Mucosa of descending colon (tissue), 3 donors: ENCODE results near the gene OGFOD2. TPM values are rescaled to one million over a fixed set of nuclear protein-coding genes. Genes with fewer than 3 reads are reported as not detected.

Experiments used
- ATAC-seq: fragments of 200-7000 bp; cut with Tn5 transposase; one replicate; pipeline ENCODE4 v1.9.1; 2020; ENCODE audit warnings: mild to moderate bottlenecking, moderate library complexity
- DNase-seq, 3 donors: peaks; one replicate each; pipeline ENCODE4 v3.0.0-alpha.2; 2020
- H3K36me3 ChIP-seq: fragments of 200-600 bp; one replicate; pipeline ENCODE4 v1.8.0; 2021; ENCODE audit warnings: low read depth, mild to moderate bottlenecking
- H3K4me1 ChIP-seq: fragments of 200-600 bp; one replicate; pipeline ENCODE4 v1.8.0; 2021; ENCODE audit warnings: low read depth, mild to moderate bottlenecking
- H3K4me3 ChIP-seq: fragments of 200-600 bp; one replicate; pipeline ENCODE4 v1.8.0; 2021; ENCODE audit warnings: mild to moderate bottlenecking
- H3K9me3 ChIP-seq: fragments of 200-600 bp; one replicate; pipeline ENCODE4 v1.8.0; 2021; ENCODE audit warnings: mild to moderate bottlenecking
- CTCF ChIP-seq: fragments of 200-600 bp; IDR thresholded peaks from one replicate; pipeline ENCODE4 v1.8.0; 2022; ENCODE audit warnings: antibody characterized with exemption, mild to moderate bottlenecking
- intact Hi-C, 2 donors: fragments of 100-400 bp; cut with DNase I in 1 of 2; cut with micrococcal nuclease in 1 of 2; formaldehyde crosslinking; loops; one replicate each; pipeline versions ENCODE4 v1.11.0 to v1.11.1; 2022; cut with DNase I, micrococcal nuclease
- total RNA-seq, 3 donors: library from RNA; stranded (reverse); fragmentation: NEBNext Ultra II Directional in 2 of 3; extraction: Animal tissue kit (Norgen Biotek cat#: 25700) in 2 of 3; gene quantifications; one replicate each; pipeline versions ENCODE4 v1.2.1 to v1.2.4, GENCODE V29; 2021 to 2023
- donor health status: DM: no; HTN: no; CAD: no; lungs with moderate emphysema.
- donor health status: DM: no; HTN: no; CAD: no.
- donor health status: DM: no; HTN: yes; CAD: no.

OGFOD2 gene
- total RNA-seq, 3 donors from 2014 or later: 17.0 to 25.0 (median 23.7) TPM

- intact Hi-C loops: no loop called here
- DNase-seq (no peak), ATAC-seq (no peak)
- no peak overlapping the region for H3K4me3 ChIP-seq
- no peaks in the 10 kb centered on the region for H3K36me3 ChIP-seq
- H3K4me1 ChIP-seq: peaks cover 10% of the 10 kb centered on the region
- no peak for TF ChIP-seq CTCF
- H3K9me3 ChIP-seq: no peaks in the 10 kb centered on the region
These were observed 32.4 kb upstream of the OGFOD2 start for GRCh38 chr12:122942637-122943036.

GRCh38 chr12:122943196-122943595 lies 31.8 kb upstream of the OGFOD2 start:
- DNase-seq (no peak), ATAC-seq (no peak)
- Histone ChIP-seq H3K4me3 (no peak overlapping the region), H3K36me3 (no peaks in the 10 kb centered on the region), H3K4me1 (peaks cover 16% of the 10 kb centered on the region), H3K9me3 (no peaks in the 10 kb centered on the region)
- intact Hi-C loops: no loop called here
- no peak for TF ChIP-seq CTCF

GRCh38 chr12:122944605-122945592 lies 30.1 kb upstream of the OGFOD2 start:
- DNase-seq: peak in 1 of 3 donors; percentile 46
- H3K4me1 ChIP-seq: peaks cover 16% of the 10 kb centered on the region
- ATAC-seq: peak; percentile 50
- no peak for TF ChIP-seq CTCF
- H3K9me3 ChIP-seq: no peaks in the 10 kb centered on the region
- H3K36me3 ChIP-seq: no peaks in the 10 kb centered on the region
- intact Hi-C loops: no loop called here
- H3K4me3 ChIP-seq: no peak overlapping the region

GRCh38 chr12:122946690-122947341 lies 28.2 kb upstream of the OGFOD2 start:
- H3K9me3 ChIP-seq: no peaks in the 10 kb centered on the region
- H3K36me3 ChIP-seq: no peaks in the 10 kb centered on the region
- TF ChIP-seq CTCF: no peak
- H3K4me1 ChIP-seq: peaks cover 24% of the 10 kb centered on the region
- ATAC-seq: peak; percentile 84
- intact Hi-C loops: no loop called here
- H3K4me3 ChIP-seq: no peak overlapping the region
- DNase-seq: peak; percentile 83 to 94 (median 85)

- peak; percentile 70 to 88 (median 82) for DNase-seq
- H3K4me1 ChIP-seq: peaks cover 26% of the 10 kb centered on the region
- no peak overlapping the region for H3K4me3 ChIP-seq
- ATAC-seq: peak; percentile 64
- intact Hi-C loops: no loop called here
- no peaks in the 10 kb centered on the region for H3K36me3 ChIP-seq
- TF ChIP-seq CTCF: peak; percentile 10
- no peaks in the 10 kb centered on the region for H3K9me3 ChIP-seq
These were observed 27.7 kb upstream of the OGFOD2 start for GRCh38 chr12:122947352-122947792.
